Coronary artery (tissue), 2 donors: ENCODE measurements around the gene AZU1.

Source experiments
- DNase-seq: peaks from one replicate; pipeline ENCODE4 v3.0.0-alpha.2; 2017; ENCODE audit warnings: low spot score
- H3K27ac ChIP-seq, 2 donors: fragments of 200-600 bp; sonication (generic); one replicate each; pipeline ENCODE4 v1.5.1; 2016 to 2019
- H3K4me3 ChIP-seq: fragments of 200-600 bp; sonication (generic); 2 replicates; pipeline ENCODE4 v1.5.1; 2016; ENCODE audit warnings: mild to moderate bottlenecking, moderate library complexity
- TF ChIP-seq, protein P1 (sequence below): fragments of 200-600 bp; sonication (generic); IDR thresholded peaks from one replicate; pipeline ENCODE4 v1.5.1; 2019; ENCODE audit warnings: antibody characterized with exemption

AZU1 gene

GRCh38 chr19:803099-803561 lies 24.5 kb upstream of the AZU1 start:
- DNase-seq, result no peak
- Histone ChIP-seq H3K4me3 (peak overlapping the region; percentile 94), H3K27ac (no peak overlapping the region)
- TF ChIP-seq, protein P1, sequence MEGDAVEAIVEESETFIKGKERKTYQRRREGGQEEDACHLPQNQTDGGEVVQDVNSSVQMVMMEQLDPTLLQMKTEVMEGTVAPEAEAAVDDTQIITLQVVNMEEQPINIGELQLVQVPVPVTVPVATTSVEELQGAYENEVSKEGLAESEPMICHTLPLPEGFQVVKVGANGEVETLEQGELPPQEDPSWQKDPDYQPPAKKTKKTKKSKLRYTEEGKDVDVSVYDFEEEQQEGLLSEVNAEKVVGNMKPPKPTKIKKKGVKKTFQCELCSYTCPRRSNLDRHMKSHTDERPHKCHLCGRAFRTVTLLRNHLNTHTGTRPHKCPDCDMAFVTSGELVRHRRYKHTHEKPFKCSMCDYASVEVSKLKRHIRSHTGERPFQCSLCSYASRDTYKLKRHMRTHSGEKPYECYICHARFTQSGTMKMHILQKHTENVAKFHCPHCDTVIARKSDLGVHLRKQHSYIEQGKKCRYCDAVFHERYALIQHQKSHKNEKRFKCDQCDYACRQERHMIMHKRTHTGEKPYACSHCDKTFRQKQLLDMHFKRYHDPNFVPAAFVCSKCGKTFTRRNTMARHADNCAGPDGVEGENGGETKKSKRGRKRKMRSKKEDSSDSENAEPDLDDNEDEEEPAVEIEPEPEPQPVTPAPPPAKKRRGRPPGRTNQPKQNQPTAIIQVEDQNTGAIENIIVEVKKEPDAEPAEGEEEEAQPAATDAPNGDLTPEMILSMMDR, result no peak

- Histone ChIP-seq H3K4me3 (no peak overlapping the region), H3K27ac (no peak overlapping the region)
- DNase-seq, result no peak
- TF ChIP-seq, protein P1, result no peak
These were observed 23.8 kb upstream of the AZU1 start for GRCh38 chr19:803686-804418.

- no peak overlapping the region for H3K4me3 ChIP-seq
- no peak for DNase-seq
- TF ChIP-seq, protein P1, result no peak
- H3K27ac ChIP-seq, result no peak overlapping the region
These were observed 23.0 kb upstream of the AZU1 start for GRCh38 chr19:804419-805165.

- DNase-seq, result no peak
- Histone ChIP-seq H3K4me3 (no peak overlapping the region), H3K27ac (no peak overlapping the region)
- TF ChIP-seq, protein P1, result no peak
These were observed 22.5 kb upstream of the AZU1 start for GRCh38 chr19:805166-805551.

DNA sequence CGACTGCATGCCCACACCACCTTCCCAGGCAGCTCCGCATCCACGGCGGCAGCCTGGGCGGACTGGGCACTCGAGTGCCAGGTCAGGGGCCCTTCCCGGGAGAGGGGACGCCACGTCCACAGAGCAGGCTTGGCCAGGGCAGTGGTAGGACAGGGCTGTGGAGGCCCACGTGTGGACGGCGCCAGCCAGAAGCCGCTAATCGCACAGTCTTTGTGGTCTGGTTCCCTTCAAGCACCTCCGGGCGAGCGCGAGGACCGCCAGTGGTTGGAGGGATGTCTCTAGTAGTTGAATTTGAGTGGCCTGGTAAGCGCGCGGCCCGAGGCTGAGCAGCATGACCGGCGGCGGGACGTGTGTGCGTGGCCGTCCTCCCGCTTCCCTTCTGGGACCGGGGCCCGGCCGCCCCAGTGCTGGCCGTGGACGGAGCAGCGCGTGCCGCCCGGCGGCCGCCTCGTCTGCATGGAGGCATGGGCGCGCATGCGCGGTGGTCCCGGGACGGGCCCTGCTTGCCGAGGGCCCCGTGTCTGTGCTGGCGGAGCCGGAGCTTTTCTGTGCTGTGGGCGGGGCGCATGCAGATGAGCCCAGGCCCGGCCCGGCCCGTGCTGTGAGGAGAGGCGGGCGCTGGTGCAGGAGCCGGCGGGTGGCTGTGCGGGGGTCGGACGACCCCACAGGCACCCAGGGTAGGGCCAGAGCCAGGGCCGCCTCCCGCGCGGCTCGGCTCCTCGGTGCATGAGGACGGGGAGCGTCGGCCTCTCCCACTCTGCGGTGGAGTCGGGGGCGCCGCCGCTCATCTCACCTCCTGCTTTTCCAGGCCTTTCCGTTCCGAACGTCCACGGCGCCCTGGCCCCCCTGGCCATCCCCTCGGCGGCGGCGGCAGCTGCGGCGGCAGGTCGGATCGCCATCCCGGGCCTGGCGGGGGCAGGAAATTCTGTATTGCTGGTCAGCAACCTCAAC lies 21.8 kb upstream of the AZU1 start:
- TF ChIP-seq, protein P1, result no peak
- Histone ChIP-seq H3K27ac (no peak overlapping the region), H3K4me3 (no peak overlapping the region)
- no peak for DNase-seq

DNA sequence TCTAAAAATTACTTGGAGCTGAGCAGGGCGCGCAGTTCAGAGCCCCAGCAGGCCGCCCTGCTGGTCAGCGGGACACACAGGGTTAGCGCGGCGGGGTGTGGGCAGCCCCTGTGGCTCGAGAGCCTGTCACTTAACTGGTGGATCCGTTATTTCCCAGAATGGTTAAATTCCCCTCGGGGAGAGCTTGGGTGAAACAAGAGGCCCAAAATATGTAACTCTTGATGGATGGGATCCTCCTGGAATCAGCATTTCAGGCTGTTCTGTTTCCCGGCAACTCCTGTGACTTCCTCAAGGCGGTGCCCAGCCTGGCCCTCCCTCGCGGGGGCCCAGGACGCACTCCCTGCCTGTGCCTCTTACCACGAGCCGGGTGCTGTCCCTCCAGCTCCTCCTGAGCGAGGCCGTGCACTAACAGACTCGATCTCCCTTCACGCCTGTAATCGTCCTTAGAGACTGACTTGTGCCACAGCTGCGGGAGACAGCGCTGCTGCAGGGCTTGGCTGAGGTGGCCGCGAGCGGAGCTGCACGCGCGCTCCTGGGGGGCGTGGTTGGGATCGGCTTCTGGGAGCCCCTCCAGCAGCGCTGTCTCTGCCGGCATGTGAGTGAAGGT lies 20.7 kb upstream of the AZU1 start:
- H3K4me3 ChIP-seq, result no peak overlapping the region
- TF ChIP-seq, protein P1, result no peak
- H3K27ac ChIP-seq, result no peak overlapping the region
- no peak for DNase-seq
